T follicular helper cell (primary cell): ENCODE measurements around the gene SPATA31A1.
"Not testable (repeated sequence)": the region's sequence is repeated elsewhere in the genome, so short reads cannot be mapped to it uniquely, and the experiment has no call there.

Experiments
- DNase-seq: peaks from one replicate; pipeline ENCODE4 v3.0.0-alpha.2; 2020; ENCODE audit warnings: low read depth
- total RNA-seq, 2 experiments: gene quantifications; one replicate each; lab custom pipeline; 2026; lab: John Stamatoyannopoulos, UW

The SPATA31A1 gene
- total RNA-seq = 0 reads per million in 2 experiments

- DNase-seq = not testable (repeated sequence)
Observed at GRCh38 chr9:39355369-39355768, at the start of gene SPATA31A1. Gene SPATA31A1, plus strand, starts transcription at chr9:39355669. Its CDS starts 62 bp downstream, at chr9:39355731.

DNA sequence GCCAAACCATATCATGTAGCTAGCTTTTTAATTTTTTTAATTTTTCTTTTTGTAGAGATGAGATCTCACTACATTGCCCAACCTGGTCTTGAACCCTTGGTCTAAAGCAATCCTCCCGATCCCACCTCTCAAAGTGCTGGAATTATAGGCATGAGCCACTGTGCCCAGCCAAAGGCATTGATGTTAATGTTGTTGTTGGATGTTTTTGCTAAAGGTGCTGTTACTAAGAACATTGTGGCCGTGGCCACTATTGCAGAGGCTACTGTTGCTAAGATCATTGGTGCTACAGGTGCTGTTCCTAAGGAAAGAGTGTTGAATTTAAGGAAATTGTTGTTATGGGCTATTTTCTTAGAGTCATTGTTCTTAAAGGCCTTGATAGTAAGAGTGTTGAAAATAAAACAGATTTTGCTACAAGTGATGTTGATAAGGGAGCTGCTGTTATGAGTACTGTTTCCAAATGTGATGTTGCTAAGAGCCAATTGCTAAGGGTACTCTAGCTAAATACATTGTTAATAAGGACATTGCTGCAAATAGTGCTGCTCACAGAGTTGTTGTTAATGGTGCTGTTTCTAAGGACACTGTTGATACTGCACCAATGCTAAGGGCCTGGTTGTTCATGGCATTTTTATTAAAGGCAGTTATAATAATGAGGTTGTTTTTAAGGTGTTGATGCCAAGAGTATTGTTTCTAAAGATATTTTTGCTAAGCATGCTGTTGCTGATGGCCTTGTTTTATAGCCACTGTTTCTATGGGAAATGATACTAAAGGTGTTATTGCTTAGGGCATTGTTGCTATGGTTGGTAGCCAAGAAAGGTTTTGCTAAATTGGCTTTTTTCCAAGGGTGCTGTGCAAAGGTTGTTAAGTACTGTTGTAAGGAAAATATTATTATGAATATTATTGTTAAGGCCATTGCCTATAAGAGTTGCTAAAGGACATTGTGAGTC, 52.1 kb downstream of the SPATA31A1 start:
- DNase-seq = not testable (repeated sequence)

DNA sequence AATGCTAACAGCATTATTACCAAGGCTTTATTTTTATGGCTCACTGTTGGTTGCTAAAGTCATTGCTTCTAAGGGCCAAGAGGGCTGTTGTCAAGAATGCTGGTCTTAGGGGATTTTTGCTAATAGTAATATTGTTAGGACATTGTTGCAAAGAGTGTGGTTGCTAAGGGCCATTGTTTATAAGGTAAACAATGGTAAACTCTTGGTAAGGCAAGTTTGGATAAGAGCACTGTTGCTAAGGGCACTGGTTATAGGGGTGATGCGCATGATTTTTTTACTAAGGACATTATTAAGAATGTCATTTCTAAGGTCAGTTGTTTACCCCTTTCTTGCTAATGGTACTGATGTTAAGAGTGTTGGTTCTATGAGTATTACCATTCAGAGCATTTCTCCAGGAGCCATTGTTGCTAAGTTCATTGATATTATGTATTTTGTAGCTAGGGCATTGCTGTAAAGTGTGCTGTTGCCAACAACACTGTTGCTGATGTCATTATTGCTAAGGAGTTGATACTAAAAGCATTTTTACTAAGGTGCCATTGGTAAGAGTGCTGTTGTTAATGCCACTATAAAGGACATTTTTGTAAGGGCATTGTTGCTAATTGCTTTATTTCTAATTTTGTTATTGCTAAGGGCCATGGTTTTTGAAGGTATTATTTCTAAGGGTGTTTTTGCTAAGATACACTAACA, 55.9 kb downstream of the SPATA31A1 start:
- not testable (repeated sequence) for DNase-seq
